Neural cell (in vitro differentiated cells): ENCODE results near the gene CEBPB. TPM values are rescaled to one million over a fixed set of nuclear protein-coding genes. Genes with fewer than 3 reads are reported as not detected.
"Not testable (repeated sequence)": the region's sequence is repeated elsewhere in the genome, so short reads cannot be mapped to it uniquely, and the experiment has no call there.

ENCODE experiments used
- H2AFZ ChIP-seq: fragments of 200-600, 300-800 bp; sonication (generic), shearing (Covaris generic); 2 replicates; pipeline ENCODE4 v1.6.0; 2014; ENCODE audit warnings: low read depth, mild to moderate bottlenecking, antibody characterized with exemption, low read length, moderate library complexity
- H3F3A ChIP-seq: fragments of 200-600 bp; shearing (Covaris generic); 2 replicates; pipeline ENCODE4 v1.6.1; 2016; ENCODE audit warnings: mild to moderate bottlenecking, moderate library complexity, mixed read lengths, antibody characterized with exemption, low read length; ENCODE audit not compliant: insufficient read depth, poor library complexity, severe bottlenecking
- H3K27ac ChIP-seq: fragments of 200-600, 300-800 bp; sonication (generic), shearing (Covaris generic); 2 replicates; pipeline ENCODE4 v1.5.1; 2014; ENCODE audit warnings: mild to moderate bottlenecking, low read length, moderate library complexity
- H3K27me3 ChIP-seq: fragments of 300-800, 200-600 bp; sonication (generic), shearing (Covaris generic); 2 replicates; pipeline ENCODE4 v1.6.0; 2014; ENCODE audit warnings: mild to moderate bottlenecking, low read depth, low read length, moderate library complexity; ENCODE audit not compliant: insufficient read depth
- H3K36me3 ChIP-seq: fragments of 300-800, 200-600 bp; sonication (generic), shearing (Covaris generic); 2 replicates; pipeline ENCODE4 v1.5.1; 2014; ENCODE audit warnings: mild to moderate bottlenecking, antibody characterized with exemption, low read length, moderate library complexity; ENCODE audit not compliant: insufficient read depth
- H3K4me2 ChIP-seq: fragments of 300-800, 200-600 bp; sonication (generic), shearing (Covaris generic); 2 replicates; pipeline ENCODE4 v1.6.0; 2014; ENCODE audit warnings: mild to moderate bottlenecking, low read length
- H3K4me3 ChIP-seq: fragments of 300-800, 200-600 bp; sonication (generic), shearing (Covaris generic); 2 replicates; pipeline ENCODE4 v1.5.1; 2014; ENCODE audit warnings: mild to moderate bottlenecking, low read length, moderate library complexity
- H3K79me2 ChIP-seq: fragments of 200-600 bp; shearing (Covaris generic); replicated peaks from 2 replicates; pipeline ENCODE4 v1.6.0; 2014; ENCODE audit warnings: mild to moderate bottlenecking, low read length, moderate library complexity; ENCODE audit not compliant: insufficient read depth
- H3K9ac ChIP-seq: fragments of 300-800, 200-600 bp; sonication (generic), shearing (Covaris generic); 2 replicates; pipeline ENCODE4 v1.6.1; 2016; ENCODE audit warnings: mild to moderate bottlenecking, low read length, mixed read lengths
- H3K9me2 ChIP-seq: fragments of 200-600 bp; shearing (Covaris generic); 2 replicates; pipeline ENCODE4 v1.6.1; 2016; ENCODE audit warnings: mild to moderate bottlenecking, low read length, mixed read lengths; ENCODE audit not compliant: insufficient read depth
- H3K9me3 ChIP-seq: fragments of 200-600, 300-800 bp; sonication (generic), shearing (Covaris generic); 2 replicates; pipeline ENCODE4 v1.6.1; 2016; ENCODE audit warnings: mild to moderate bottlenecking, mixed run types, low read length, moderate library complexity, mixed read lengths
- H4K20me1 ChIP-seq: fragments of 200-600 bp; shearing (Covaris generic); 2 replicates; pipeline ENCODE4 v1.6.1; 2016; ENCODE audit warnings: mild to moderate bottlenecking, mixed run types; ENCODE audit not compliant: insufficient read depth
- CTCF ChIP-seq: fragments of 450-650 bp; IDR thresholded peaks from 2 replicates; pipeline ENCODE4 v1.5.1; 2014; ENCODE audit warnings: antibody characterized with exemption, mild to moderate bottlenecking, moderate library complexity; ENCODE audit not compliant: poor library complexity, severe bottlenecking
- EP300 ChIP-seq: fragments of 450-650 bp; conservative IDR thresholded peaks from 2 replicates; pipeline ENCODE4 v1.6.1; 2014; ENCODE audit warnings: antibody characterized with exemption, mild to moderate bottlenecking, moderate library complexity; ENCODE audit not compliant: poor library complexity, severe bottlenecking
- EZH2 ChIP-seq: fragments of 200-600, 300-800 bp; shearing (Covaris generic), sonication (generic); IDR thresholded peaks from 2 replicates; pipeline ENCODE4 v1.6.1; 2014; ENCODE audit warnings: antibody characterized with exemption, low read length, borderline replicate concordance, mild to moderate bottlenecking; ENCODE audit not compliant: insufficient read depth, poor library complexity, severe bottlenecking
- MXI1 ChIP-seq: fragments of 450-650 bp; conservative IDR thresholded peaks from 2 replicates; pipeline ENCODE4 v1.6.1; 2014; ENCODE audit warnings: antibody characterized with exemption, mild to moderate bottlenecking; ENCODE audit not compliant: poor library complexity, severe bottlenecking
- POLR2AphosphoS5 ChIP-seq: IDR thresholded peaks from 2 replicates; pipeline ENCODE4 v1.6.1; 2012
- RAD21 ChIP-seq: fragments of 450-650 bp; conservative IDR thresholded peaks from 2 replicates; pipeline ENCODE4 v1.6.1; 2014; ENCODE audit warnings: antibody characterized with exemption, mild to moderate bottlenecking, moderate library complexity
- REST ChIP-seq: IDR thresholded peaks from 2 replicates; pipeline ENCODE4 v1.6.1; 2012; ENCODE audit warnings: borderline replicate concordance
- SMC3 ChIP-seq: fragments of 450-650 bp; conservative IDR thresholded peaks from 2 replicates; pipeline ENCODE4 v1.6.1; 2014; ENCODE audit warnings: antibody characterized with exemption, mild to moderate bottlenecking, moderate library complexity; ENCODE audit not compliant: poor library complexity
- TAF1 ChIP-seq: IDR thresholded peaks from 2 replicates; pipeline ENCODE4 v1.6.1; 2012; ENCODE audit warnings: low read depth
- polyA plus RNA-seq: library from polyadenylated mRNA; depleted of rRNA; stranded (reverse); fragments of >200 nt; gene quantifications from 2 replicates; pipeline ENCODE4 v1.2.3, GENCODE V29; 2014

CEBPB gene
- polyA plus RNA-seq, 1 donor from 2014 or later, result 0.59 TPM

- Histone ChIP-seq H3K9me2 (no peaks in the 10 kb centered on the region), H3K4me3 (no peak overlapping the region), H3F3A (no peaks in the 10 kb centered on the region), H2AFZ (no peak overlapping the region), H3K9me3 (no peaks in the 10 kb centered on the region), H3K9ac (no peak overlapping the region), H3K27me3 (no peaks in the 10 kb centered on the region), H4K20me1 (no peaks in the 10 kb centered on the region), H3K79me2 (no peaks in the 10 kb centered on the region), H3K4me2 (no peak overlapping the region), H3K36me3 (no peaks in the 10 kb centered on the region), H3K27ac (no peak overlapping the region)
- TF ChIP-seq CTCF (no peak), EP300 (no peak), REST (no peak), EZH2 (no peak), RAD21 (no peak), SMC3 (no peak), TAF1 (no peak), POLR2AphosphoS5 (no peak), MXI1 (no peak)
These were observed 14.4 kb upstream of the CEBPB start for GRCh38 chr20:50175938-50176933.

GRCh38 chr20:50178672-50179071 lies 12.0 kb upstream of the CEBPB start:
- H2AFZ ChIP-seq, H3K4me2 ChIP-seq, H3K9ac ChIP-seq, H4K20me1 ChIP-seq, H3K9me3 ChIP-seq, H3F3A ChIP-seq, H3K4me3 ChIP-seq, H3K36me3 ChIP-seq, H3K79me2 ChIP-seq, H3K27ac ChIP-seq, H3K9me2 ChIP-seq, H3K27me3 ChIP-seq: not testable (repeated sequence)
